Measurements from ENCODE around the gene SUPT3H. TPM values are rescaled to one million over a fixed set of nuclear protein-coding genes. Genes with fewer than 3 reads are reported as not detected.

SUPT3H gene
- total RNA-seq, 1 donor from 2014 or later: 23.2 TPM

- DNase-seq (ENCODE audit: low spot score in 2 of 2, unreplicated experiment in 2 of 2): no peak
- TF ChIP-seq CTCF (IDR thresholded peaks at IDR 0.05; ENCODE audit: unreplicated experiment): no peak
- Mint-ChIP-seq H3K36me3 (peaks cover 32% of the 10 kb centered on the region), H3K27ac (no peak overlapping the region), H3K27me3 (ENCODE audit: low read depth) (no peaks in the 10 kb centered on the region), H3K4me1 (no peaks in the 10 kb centered on the region), H3K4me3 (no peak overlapping the region), H3K9me3 (peaks cover 50% of the 10 kb centered on the region)
These were observed 164.8 kb downstream of the SUPT3H start for GRCh38 chr6:45212976-45213375.

- no peak overlapping the region for H3K4me3 Mint-ChIP-seq
- H3K9me3 Mint-ChIP-seq: peaks cover 39% of the 10 kb centered on the region
- TF ChIP-seq CTCF (IDR thresholded peaks at IDR 0.05; ENCODE audit: unreplicated experiment): no peak
- H3K27ac Mint-ChIP-seq: no peak overlapping the region
- no peak for DNase-seq (ENCODE audit: low spot score in 2 of 2, unreplicated experiment in 2 of 2)
- H3K27me3 Mint-ChIP-seq (ENCODE audit: low read depth): no peaks in the 10 kb centered on the region
- H3K36me3 Mint-ChIP-seq: peaks cover 20% of the 10 kb centered on the region
- H3K4me1 Mint-ChIP-seq: no peaks in the 10 kb centered on the region
These were observed 168.0 kb downstream of the SUPT3H start for GRCh38 chr6:45209762-45210161.

GRCh38 chr6:45206793-45207492, 170.8 kb downstream of the SUPT3H start:
- no peak overlapping the region for H3K4me3 Mint-ChIP-seq
- H3K4me1 Mint-ChIP-seq: no peaks in the 10 kb centered on the region
- H3K27ac Mint-ChIP-seq: no peak overlapping the region
- H3K9me3 Mint-ChIP-seq: peaks cover 38% of the 10 kb centered on the region
- H3K36me3 Mint-ChIP-seq: peaks cover 19% of the 10 kb centered on the region
- DNase-seq (ENCODE audit: low spot score in 2 of 2, unreplicated experiment in 2 of 2): no peak
- TF ChIP-seq CTCF (IDR thresholded peaks at IDR 0.05; ENCODE audit: unreplicated experiment): no peak
- H3K27me3 Mint-ChIP-seq (ENCODE audit: low read depth): no peaks in the 10 kb centered on the region

GRCh38 chr6:45201484-45201883, 176.2 kb downstream of the SUPT3H start:
- no peak for DNase-seq (ENCODE audit: low spot score in 2 of 2, unreplicated experiment in 2 of 2)
- no peak overlapping the region for H3K27ac Mint-ChIP-seq
- H3K4me3 Mint-ChIP-seq: no peak overlapping the region
- peaks cover 6% of the 10 kb centered on the region for H3K4me1 Mint-ChIP-seq
- no peaks in the 10 kb centered on the region for H3K27me3 Mint-ChIP-seq (ENCODE audit: low read depth)
- H3K9me3 Mint-ChIP-seq: peaks cover under 1% of the 10 kb centered on the region
- no peaks in the 10 kb centered on the region for H3K36me3 Mint-ChIP-seq
- TF ChIP-seq CTCF (IDR thresholded peaks at IDR 0.05; ENCODE audit: unreplicated experiment): no peak

GRCh38 chr6:45200510-45200909, 177.2 kb downstream of the SUPT3H start:
- no peak overlapping the region for H3K27ac Mint-ChIP-seq
- no peak for DNase-seq (ENCODE audit: low spot score in 2 of 2, unreplicated experiment in 2 of 2)
- TF ChIP-seq CTCF (IDR thresholded peaks at IDR 0.05; ENCODE audit: unreplicated experiment): no peak
- H3K36me3 Mint-ChIP-seq: no peaks in the 10 kb centered on the region
- H3K27me3 Mint-ChIP-seq (ENCODE audit: low read depth): no peaks in the 10 kb centered on the region
- H3K4me3 Mint-ChIP-seq: no peak overlapping the region
- H3K4me1 Mint-ChIP-seq: peaks cover 6% of the 10 kb centered on the region
- H3K9me3 Mint-ChIP-seq: no peaks in the 10 kb centered on the region
